ENCODE data around the gene C14orf119.

Gene C14orf119

DNA sequence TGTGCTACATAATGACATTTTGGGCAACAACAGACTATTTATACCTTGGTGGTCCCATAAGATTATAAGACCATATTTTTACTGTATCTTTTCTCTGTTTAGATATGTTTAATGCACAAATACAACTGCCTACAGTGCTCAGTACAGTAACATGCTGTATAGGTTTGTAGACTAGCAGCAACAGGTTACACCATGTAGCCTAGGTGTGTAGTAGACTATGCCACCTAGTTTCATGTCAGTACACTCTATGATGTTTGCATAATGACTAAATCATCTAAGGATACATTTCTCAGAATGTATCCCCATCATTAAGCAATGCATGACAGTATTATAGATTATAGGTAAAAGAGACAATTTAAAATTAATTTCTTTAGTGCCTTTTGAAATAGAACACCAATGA lies 54.4 kb downstream of the C14orf119 start:
- DNase-seq (ENCODE audit: low read depth), result no peak
